H9 (cell line): Measurements from ENCODE around the gene BACH1. TPM values are rescaled to one million over a fixed set of nuclear protein-coding genes. Genes with fewer than 3 reads are reported as not detected.
A peak's percentile ranks its signal among the peaks of the same experiment; 100 is the strongest.

Experiments
- DNase-seq: peaks from one replicate; pipeline ENCODE4 v3.0.0-alpha.2; 2017
- H2AFZ ChIP-seq: one replicate; pipeline ENCODE4 v1.6.1; 2013; ENCODE audit warnings: mild to moderate bottlenecking, low read length, control low read depth, moderate library complexity
- H2AK5ac ChIP-seq: 2 replicates; pipeline ENCODE4 v1.6.1; 2013; ENCODE audit warnings: low read length, control low read depth, mixed read lengths; ENCODE audit not compliant: insufficient read length
- H2BK120ac ChIP-seq: one replicate; pipeline ENCODE4 v1.6.1; 2013; ENCODE audit warnings: low read depth, mild to moderate bottlenecking, low read length, control low read depth, inconsistent platforms; ENCODE audit not compliant: poor library complexity, severe bottlenecking
- H2BK12ac ChIP-seq: 2 replicates; pipeline ENCODE4 v1.6.1; 2013; ENCODE audit warnings: low read length, control low read depth, mixed read lengths, low read depth; ENCODE audit not compliant: insufficient read length
- H2BK15ac ChIP-seq: 2 replicates; pipeline ENCODE4 v1.6.1; 2013; ENCODE audit warnings: low read depth, low read length, control low read depth
- H2BK20ac ChIP-seq: one replicate; pipeline ENCODE4 v1.6.1; 2013; ENCODE audit warnings: low read depth, mild to moderate bottlenecking, low read length, control low read depth, inconsistent platforms; ENCODE audit not compliant: poor library complexity, severe bottlenecking
- H2BK5ac ChIP-seq: 2 replicates; pipeline ENCODE4 v1.6.1; 2013; ENCODE audit warnings: low read length, control low read depth, mixed read lengths; ENCODE audit not compliant: insufficient read length
- H3K14ac ChIP-seq: 2 replicates; pipeline ENCODE4 v1.6.1; 2013; ENCODE audit warnings: low read length, control low read depth; ENCODE audit not compliant: insufficient read depth
- H3K18ac ChIP-seq: 2 replicates; pipeline ENCODE4 v1.6.1; 2013; ENCODE audit warnings: low read depth, mild to moderate bottlenecking, mixed read lengths, low read length, control low read depth; ENCODE audit not compliant: insufficient read length
- H3K23ac ChIP-seq: 2 replicates; pipeline ENCODE4 v1.6.1; 2013; ENCODE audit warnings: low read length, control low read depth, mixed read lengths, low read depth; ENCODE audit not compliant: insufficient read length
- H3K23me2 ChIP-seq: 2 replicates; pipeline ENCODE4 v1.6.1; 2013; ENCODE audit warnings: low read depth, mild to moderate bottlenecking, mixed read lengths, low read length, control low read depth; ENCODE audit not compliant: insufficient read length, poor library complexity, severe bottlenecking
- H3K27ac ChIP-seq: 2 replicates; pipeline ENCODE4 v1.5.1; 2013; ENCODE audit warnings: low read length, control low read depth, mixed read lengths, low read depth; ENCODE audit not compliant: insufficient read length
- H3K27me3 ChIP-seq: 2 replicates; pipeline ENCODE4 v1.6.1; 2013; ENCODE audit warnings: low read length, control low read depth, inconsistent platforms; ENCODE audit not compliant: insufficient read depth
- H3K4ac ChIP-seq: 2 replicates; pipeline ENCODE4 v1.6.1; 2013; ENCODE audit warnings: low read depth, mild to moderate bottlenecking, control low read depth, inconsistent platforms, low read length, moderate library complexity
- H3K4me1 ChIP-seq: 2 replicates; pipeline ENCODE4 v1.6.1; 2013; ENCODE audit warnings: low read length, control low read depth, inconsistent platforms; ENCODE audit not compliant: insufficient read depth
- H3K4me2 ChIP-seq: 2 replicates; pipeline ENCODE4 v1.6.1; 2013; ENCODE audit warnings: low read length, control low read depth, mixed read lengths; ENCODE audit not compliant: insufficient read length, insufficient read depth
- H3K56ac ChIP-seq: 2 replicates; pipeline ENCODE4 v1.6.1; 2013; ENCODE audit warnings: low read depth, mild to moderate bottlenecking, mixed read lengths, low read length, control low read depth; ENCODE audit not compliant: insufficient read length
- H3K79me1 ChIP-seq: 2 replicates; pipeline ENCODE4 v1.6.1; 2013; ENCODE audit warnings: low read depth, mild to moderate bottlenecking, moderate library complexity, low read length, control low read depth, inconsistent platforms; ENCODE audit not compliant: insufficient read depth, poor library complexity, severe bottlenecking
- H3K79me2 ChIP-seq: 2 replicates; pipeline ENCODE4 v1.6.1; 2013; ENCODE audit warnings: low read length, control low read depth, inconsistent platforms; ENCODE audit not compliant: insufficient read depth
- H3K9ac ChIP-seq: 2 replicates; pipeline ENCODE4 v1.6.1; 2013; ENCODE audit warnings: low read length, control low read depth, mixed read lengths; ENCODE audit not compliant: insufficient read length; ENCODE audit errors: extremely low read depth
- H3K9me3 ChIP-seq: one replicate; pipeline ENCODE4 v1.6.1; 2013; ENCODE audit warnings: low read depth, low read length, inconsistent platforms; ENCODE audit not compliant: control insufficient read depth
- H3T11ph ChIP-seq: one replicate; pipeline ENCODE4 v1.6.1; 2013; ENCODE audit warnings: mild to moderate bottlenecking, low read length, control low read depth, inconsistent platforms
- H4K20me1 ChIP-seq: one replicate; pipeline ENCODE4 v1.6.1; 2013; ENCODE audit not compliant: control insufficient read depth, insufficient read length, insufficient read depth
- H4K5ac ChIP-seq: 2 replicates; pipeline ENCODE4 v1.6.1; 2013; ENCODE audit warnings: low read depth, mild to moderate bottlenecking, mixed read lengths, low read length, control low read depth; ENCODE audit not compliant: insufficient read length
- H4K8ac ChIP-seq: replicated peaks from 2 replicates; pipeline ENCODE4 v1.6.1; 2013; ENCODE audit warnings: low read length, control low read depth, mixed read lengths, low read depth; ENCODE audit not compliant: insufficient read length
- H4K91ac ChIP-seq: 2 replicates; pipeline ENCODE4 v1.6.1; 2013; ENCODE audit warnings: low read depth, mild to moderate bottlenecking, moderate library complexity, mixed read lengths, low read length, control low read depth; ENCODE audit not compliant: insufficient read length
- H3K27ac Mint-ChIP-seq, 3 experiments: 2 replicates in 2 of 3; 3 replicates in 1 of 3; pipeline ENCODE4 v1.8.0; 2020 to 2021; ENCODE audit warnings: mixed read lengths in 3 of 3, mild to moderate bottlenecking in 1 of 3, moderate library complexity in 1 of 3
- H3K27me3 Mint-ChIP-seq: 2 replicates; pipeline ENCODE4 v1.8.0; 2021; ENCODE audit warnings: low read depth, mild to moderate bottlenecking, moderate library complexity, mixed read lengths
- H3K36me3 Mint-ChIP-seq, 3 experiments: 2 replicates in 2 of 3; 3 replicates in 1 of 3; pipeline ENCODE4 v1.8.0; 2020 to 2021; ENCODE audit warnings: low read depth in 3 of 3, mixed read lengths in 3 of 3; ENCODE audit not compliant: insufficient read depth in 1 of 3
- H3K4me1 Mint-ChIP-seq, 2 experiments: 2 replicates each; pipeline ENCODE4 v1.8.0; 2020; ENCODE audit warnings: mixed read lengths in 2 of 2
- H3K4me3 Mint-ChIP-seq, 2 experiments: 2 replicates in 1 of 2; 3 replicates in 1 of 2; pipeline ENCODE4 v1.8.0; 2020 to 2021; ENCODE audit warnings: mild to moderate bottlenecking in 2 of 2, mixed read lengths in 2 of 2, moderate library complexity in 1 of 2
- H3K9me3 Mint-ChIP-seq, 2 experiments: 2 replicates in 1 of 2; 3 replicates in 1 of 2; pipeline ENCODE4 v1.8.0; 2020; ENCODE audit warnings: mild to moderate bottlenecking in 2 of 2, mixed read lengths in 2 of 2, moderate library complexity in 1 of 2
- WGBS: extraction: QIAGEN DNeasy Blood & Tissue Kit; methylation state at CpG from one replicate; pipeline ENCODE4 v1.1.7; 2013; ENCODE audit warnings: missing lambda C conversion rate, low lambda C conversion rate, mixed read lengths; ENCODE audit not compliant: insufficient read length; ENCODE audit errors: extremely low coverage; 5-methylcytosine and 5-hydroxymethylcytosine counted together
- total RNA-seq: library from RNA; stranded (reverse); gene quantifications from 2 replicates; pipeline ENCODE4 v1.2.1, GENCODE V29; 2021
- TF ChIP-seq, protein P1 (sequence below): fragments of 200-600 bp; sonication (generic); conservative IDR thresholded peaks from 3 replicates; pipeline ENCODE4 v1.8.0; 2021; ENCODE audit warnings: antibody characterized with exemption, mild to moderate bottlenecking

BACH1 gene
- total RNA-seq, 1 experiment from 2014 or later, result 42.4 TPM

DNA sequence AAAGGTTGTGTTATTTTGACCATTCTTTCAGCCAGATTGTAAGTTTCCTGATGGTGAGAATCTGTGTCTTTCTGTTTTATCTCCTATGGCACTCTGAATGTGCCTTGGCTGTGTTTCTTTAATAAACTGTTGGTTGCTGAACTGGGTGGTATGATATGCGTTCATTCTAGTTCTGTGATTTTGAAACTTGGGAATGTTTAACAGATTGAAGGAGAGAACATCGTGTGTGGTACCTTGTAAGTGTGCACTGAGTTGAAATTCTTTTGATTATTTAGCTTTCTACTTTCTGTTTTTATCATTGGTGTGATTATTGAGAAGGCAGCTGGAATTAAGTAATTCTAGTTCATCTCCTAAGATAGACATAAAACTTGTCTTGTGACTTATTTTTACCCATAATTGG is 4.6 kb downstream of the BACH1 start:
- TF ChIP-seq, protein P1, sequence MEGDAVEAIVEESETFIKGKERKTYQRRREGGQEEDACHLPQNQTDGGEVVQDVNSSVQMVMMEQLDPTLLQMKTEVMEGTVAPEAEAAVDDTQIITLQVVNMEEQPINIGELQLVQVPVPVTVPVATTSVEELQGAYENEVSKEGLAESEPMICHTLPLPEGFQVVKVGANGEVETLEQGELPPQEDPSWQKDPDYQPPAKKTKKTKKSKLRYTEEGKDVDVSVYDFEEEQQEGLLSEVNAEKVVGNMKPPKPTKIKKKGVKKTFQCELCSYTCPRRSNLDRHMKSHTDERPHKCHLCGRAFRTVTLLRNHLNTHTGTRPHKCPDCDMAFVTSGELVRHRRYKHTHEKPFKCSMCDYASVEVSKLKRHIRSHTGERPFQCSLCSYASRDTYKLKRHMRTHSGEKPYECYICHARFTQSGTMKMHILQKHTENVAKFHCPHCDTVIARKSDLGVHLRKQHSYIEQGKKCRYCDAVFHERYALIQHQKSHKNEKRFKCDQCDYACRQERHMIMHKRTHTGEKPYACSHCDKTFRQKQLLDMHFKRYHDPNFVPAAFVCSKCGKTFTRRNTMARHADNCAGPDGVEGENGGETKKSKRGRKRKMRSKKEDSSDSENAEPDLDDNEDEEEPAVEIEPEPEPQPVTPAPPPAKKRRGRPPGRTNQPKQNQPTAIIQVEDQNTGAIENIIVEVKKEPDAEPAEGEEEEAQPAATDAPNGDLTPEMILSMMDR, result no peak
- peaks cover 48 to 53% of the 10 kb centered on the region in 2 experiments for H3K4me1 Mint-ChIP-seq
- peak overlapping the region in 1 of 3 experiments; percentile 9; a peak in 1 of 7 replicates for H3K27ac Mint-ChIP-seq
- no peaks in the 10 kb centered on the region for H4K20me1 ChIP-seq
- no peak overlapping the region for H2AK5ac ChIP-seq
- H2BK15ac ChIP-seq, result no peak overlapping the region
- no peak overlapping the region for H3K4me3 Mint-ChIP-seq
- no peak overlapping the region for H3T11ph ChIP-seq
- H3K56ac ChIP-seq, result no peak overlapping the region
- no peak overlapping the region for H2AFZ ChIP-seq
- no peaks in the 10 kb centered on the region for H3K9me3 Mint-ChIP-seq
- no peak overlapping the region for H2BK20ac ChIP-seq
- H3K27me3 Mint-ChIP-seq, result no peaks in the 10 kb centered on the region; the same call in 1 of the 2 replicates
- H4K5ac ChIP-seq, result no peak overlapping the region
- no peak overlapping the region for H3K14ac ChIP-seq
- H3K36me3 Mint-ChIP-seq, result peaks cover 0 to 1% (median 0%) of the 10 kb centered on the region in 3 experiments; a peak in 1 of 7 replicates
- no CpG with 5 or more reads among the region's 2 CpGs for WGBS
- no peak overlapping the region for H4K91ac ChIP-seq
- H3K23me2 ChIP-seq, result peaks cover 15% of the 10 kb centered on the region
- no peaks in the 10 kb centered on the region for H3K79me1 ChIP-seq
- DNase-seq, result no peak
- peaks cover 8% of the 10 kb centered on the region; the same call in 1 of the 2 replicates for H3K4me1 ChIP-seq
- no peak overlapping the region for H4K8ac ChIP-seq
- no peak overlapping the region for H3K4me2 ChIP-seq
- no peak overlapping the region for H3K27ac ChIP-seq
- no peak overlapping the region for H3K9ac ChIP-seq
- H3K9me3 ChIP-seq, result no peaks in the 10 kb centered on the region
- H2BK120ac ChIP-seq, result no peak overlapping the region
- no peak overlapping the region for H2BK12ac ChIP-seq
- peaks cover 42% of the 10 kb centered on the region; the same call in 1 of the 2 replicates for H3K79me2 ChIP-seq
- H2BK5ac ChIP-seq, result no peak overlapping the region
- H3K27me3 ChIP-seq, result no peaks in the 10 kb centered on the region
- H3K18ac ChIP-seq, result no peak overlapping the region
- no peak overlapping the region for H3K4ac ChIP-seq
- H3K23ac ChIP-seq, result no peak overlapping the region
